ENCODE results near the gene ALG12.

Gene ALG12

DNA sequence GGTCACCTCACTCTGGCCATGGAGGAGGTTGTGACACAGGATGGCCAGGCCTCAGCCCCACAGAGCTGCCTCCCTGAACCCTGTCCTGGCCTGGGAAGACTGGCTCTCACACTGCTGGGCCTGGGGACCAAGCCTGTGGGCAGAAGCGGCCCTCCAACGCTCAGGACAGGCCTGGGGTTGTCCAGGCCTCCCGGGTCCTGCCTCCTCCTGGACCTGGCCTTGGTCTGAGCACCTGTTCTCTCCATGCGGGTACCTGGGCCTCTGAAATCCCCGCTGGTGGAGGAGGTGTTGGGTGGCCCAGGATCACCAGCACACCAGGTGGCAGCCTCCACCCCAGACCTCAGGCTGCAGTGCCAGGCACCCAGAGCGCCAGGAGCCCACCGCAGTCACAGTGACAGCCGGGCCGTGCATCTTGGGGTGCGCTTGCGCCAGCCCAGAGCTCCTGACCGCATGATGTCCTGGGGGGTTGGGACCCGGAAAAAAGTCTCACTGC, 26.2 kb upstream of the ALG12 start:
- Histone ChIP-seq H3K36me3 (ENCODE audit: insufficient read depth) (no peaks in the 10 kb centered on the region), H3K9ac (no peak overlapping the region), H2AFZ (ENCODE audit: low read depth) (no peak overlapping the region), H3K4me1 (ENCODE audit: low read depth, poor library complexity, severe bottlenecking) (peaks cover 6% of the 10 kb centered on the region), H3K4me3 (IDR thresholded peaks at IDR 0.05; ENCODE audit: insufficient read depth, low read depth, low read length) (no peak overlapping the region), H3K27ac (no peak overlapping the region), H3K79me2 (ENCODE audit: insufficient read depth, low read depth) (no peaks in the 10 kb centered on the region), H3K4me2 (no peak overlapping the region), H3K27me3 (ENCODE audit: insufficient read depth, low read depth) (no peaks in the 10 kb centered on the region), H4K20me1 (ENCODE audit: insufficient read depth) (no peaks in the 10 kb centered on the region)
- TF ChIP-seq, protein P1, sequence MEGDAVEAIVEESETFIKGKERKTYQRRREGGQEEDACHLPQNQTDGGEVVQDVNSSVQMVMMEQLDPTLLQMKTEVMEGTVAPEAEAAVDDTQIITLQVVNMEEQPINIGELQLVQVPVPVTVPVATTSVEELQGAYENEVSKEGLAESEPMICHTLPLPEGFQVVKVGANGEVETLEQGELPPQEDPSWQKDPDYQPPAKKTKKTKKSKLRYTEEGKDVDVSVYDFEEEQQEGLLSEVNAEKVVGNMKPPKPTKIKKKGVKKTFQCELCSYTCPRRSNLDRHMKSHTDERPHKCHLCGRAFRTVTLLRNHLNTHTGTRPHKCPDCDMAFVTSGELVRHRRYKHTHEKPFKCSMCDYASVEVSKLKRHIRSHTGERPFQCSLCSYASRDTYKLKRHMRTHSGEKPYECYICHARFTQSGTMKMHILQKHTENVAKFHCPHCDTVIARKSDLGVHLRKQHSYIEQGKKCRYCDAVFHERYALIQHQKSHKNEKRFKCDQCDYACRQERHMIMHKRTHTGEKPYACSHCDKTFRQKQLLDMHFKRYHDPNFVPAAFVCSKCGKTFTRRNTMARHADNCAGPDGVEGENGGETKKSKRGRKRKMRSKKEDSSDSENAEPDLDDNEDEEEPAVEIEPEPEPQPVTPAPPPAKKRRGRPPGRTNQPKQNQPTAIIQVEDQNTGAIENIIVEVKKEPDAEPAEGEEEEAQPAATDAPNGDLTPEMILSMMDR (conservative IDR thresholded peaks at IDR 0.05; ENCODE audit: low read depth, low read length) = no peak

DNA sequence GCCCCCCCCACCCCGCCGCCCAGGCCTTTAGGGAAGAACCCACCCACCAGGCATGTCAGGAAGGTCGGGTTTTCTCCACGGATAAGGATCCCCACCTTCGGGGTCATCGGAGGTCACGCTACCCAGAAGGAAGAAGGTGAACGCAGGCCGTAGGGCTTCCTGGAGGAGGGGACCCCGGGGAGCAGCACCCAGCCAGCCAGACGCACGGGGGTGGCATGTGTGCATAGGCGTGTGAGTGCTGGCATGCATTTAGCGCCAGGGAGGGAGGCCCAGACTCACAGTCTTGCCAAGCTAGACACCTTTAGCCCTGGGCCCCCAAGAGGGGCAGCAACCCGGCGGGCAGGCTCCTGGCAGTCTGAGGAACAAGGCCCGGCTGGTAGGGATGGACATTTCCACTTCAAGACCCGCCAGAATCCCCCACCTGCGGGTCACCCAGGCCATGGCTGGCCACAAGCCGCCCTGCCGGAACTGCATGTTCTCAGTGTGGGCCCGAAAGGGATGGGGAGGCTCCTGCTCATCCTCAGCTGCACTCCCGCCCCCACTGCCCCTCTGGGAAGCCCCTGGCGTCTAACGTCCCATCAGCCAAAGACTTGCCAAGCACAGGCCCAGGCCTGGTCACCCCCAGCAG, 25.6 kb upstream of the ALG12 start:
- H3K9ac ChIP-seq = no peak overlapping the region
- H3K79me2 ChIP-seq (ENCODE audit: insufficient read depth, low read depth) = no peaks in the 10 kb centered on the region
- H3K27ac ChIP-seq = no peak overlapping the region
- H2AFZ ChIP-seq (ENCODE audit: low read depth) = no peak overlapping the region
- no peak overlapping the region for H3K4me2 ChIP-seq
- H3K36me3 ChIP-seq (ENCODE audit: insufficient read depth) = no peaks in the 10 kb centered on the region
- H3K4me3 ChIP-seq (IDR thresholded peaks at IDR 0.05; ENCODE audit: insufficient read depth, low read depth, low read length) = no peak overlapping the region
- no peaks in the 10 kb centered on the region for H4K20me1 ChIP-seq (ENCODE audit: insufficient read depth)
- TF ChIP-seq, protein P1 (conservative IDR thresholded peaks at IDR 0.05; ENCODE audit: low read depth, low read length) = no peak
- peaks cover 6% of the 10 kb centered on the region for H3K4me1 ChIP-seq (ENCODE audit: low read depth, poor library complexity, severe bottlenecking)
- no peaks in the 10 kb centered on the region for H3K27me3 ChIP-seq (ENCODE audit: insufficient read depth, low read depth)

DNA sequence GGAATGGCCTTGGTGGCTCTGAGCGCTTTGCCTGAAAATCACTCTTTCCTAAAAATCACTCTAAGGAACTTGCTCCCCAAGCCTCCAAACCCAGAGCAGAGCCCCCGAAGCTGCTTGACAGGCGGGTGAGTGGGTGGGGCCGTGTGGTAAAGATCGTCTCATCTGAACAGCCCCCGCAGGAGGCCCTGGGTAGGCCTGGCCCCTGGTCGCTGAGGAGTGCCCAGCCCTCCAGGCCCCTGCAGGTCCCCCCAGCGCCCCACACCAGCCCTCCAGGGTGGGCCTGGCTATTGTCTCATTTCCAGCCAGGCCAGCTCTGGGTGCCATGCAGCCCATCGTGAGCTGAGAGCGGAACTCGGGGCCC, 25.1 kb upstream of the ALG12 start:
- Histone ChIP-seq H3K4me3 (IDR thresholded peaks at IDR 0.05; ENCODE audit: insufficient read depth, low read depth, low read length) (no peak overlapping the region), H4K20me1 (ENCODE audit: insufficient read depth) (no peaks in the 10 kb centered on the region), H3K27ac (no peak overlapping the region), H3K79me2 (ENCODE audit: insufficient read depth, low read depth) (no peaks in the 10 kb centered on the region), H3K36me3 (ENCODE audit: insufficient read depth) (no peaks in the 10 kb centered on the region), H3K4me1 (ENCODE audit: low read depth, poor library complexity, severe bottlenecking) (peaks cover 6% of the 10 kb centered on the region), H2AFZ (ENCODE audit: low read depth) (no peak overlapping the region), H3K9ac (no peak overlapping the region), H3K4me2 (no peak overlapping the region), H3K27me3 (ENCODE audit: insufficient read depth, low read depth) (no peaks in the 10 kb centered on the region)
- TF ChIP-seq, protein P1 (conservative IDR thresholded peaks at IDR 0.05; ENCODE audit: low read depth, low read length) = no peak

DNA sequence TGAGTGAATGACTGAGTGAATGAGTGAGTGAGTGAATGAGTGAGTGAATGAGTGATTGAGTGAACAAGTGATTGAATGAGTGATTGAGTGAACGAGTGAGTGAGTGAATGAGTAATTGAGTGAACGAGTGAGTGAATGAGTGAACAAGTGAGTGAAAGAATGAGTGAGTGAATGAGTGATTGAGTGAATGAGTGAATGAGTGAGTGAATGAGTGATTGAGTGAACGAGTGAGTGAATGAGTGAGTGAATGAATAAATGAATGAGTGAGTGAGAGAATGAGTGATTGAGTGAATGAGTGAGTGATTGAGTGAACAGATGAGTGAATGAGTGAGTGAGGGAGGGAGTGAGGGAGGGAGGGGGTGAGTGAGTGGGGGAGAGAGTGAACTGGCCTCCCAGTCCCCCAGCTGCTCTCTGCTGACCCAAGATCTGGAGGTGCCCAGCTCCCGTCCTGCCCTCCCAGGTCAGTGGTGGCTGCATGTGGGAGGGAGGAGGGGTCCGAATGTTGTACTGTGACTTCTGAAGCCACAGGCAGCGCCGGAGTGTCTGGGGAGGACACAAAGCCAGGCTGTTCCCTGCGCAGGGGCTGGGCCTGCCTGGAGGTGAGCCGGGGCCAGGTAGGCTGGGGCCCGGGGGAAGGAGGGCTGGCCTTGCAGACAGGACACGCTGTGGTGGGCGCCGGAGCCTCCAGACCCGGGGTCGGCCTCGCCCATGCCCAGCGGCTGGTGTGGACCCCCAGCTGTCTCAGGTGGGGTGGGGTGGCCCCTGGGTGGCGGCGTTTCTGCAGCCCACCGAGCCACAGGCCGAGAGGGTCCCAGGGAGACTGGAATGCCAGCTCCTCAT, 24.5 kb upstream of the ALG12 start:
- Histone ChIP-seq H4K20me1 (ENCODE audit: insufficient read depth) (no peaks in the 10 kb centered on the region), H3K9ac (no peak overlapping the region), H3K4me3 (IDR thresholded peaks at IDR 0.05; ENCODE audit: insufficient read depth, low read depth, low read length) (no peak overlapping the region), H2AFZ (ENCODE audit: low read depth) (no peak overlapping the region), H3K79me2 (ENCODE audit: insufficient read depth, low read depth) (no peaks in the 10 kb centered on the region), H3K4me1 (ENCODE audit: low read depth, poor library complexity, severe bottlenecking) (peaks cover 6% of the 10 kb centered on the region), H3K27me3 (ENCODE audit: insufficient read depth, low read depth) (no peaks in the 10 kb centered on the region), H3K4me2 (no peak overlapping the region), H3K36me3 (ENCODE audit: insufficient read depth) (no peaks in the 10 kb centered on the region), H3K27ac (no peak overlapping the region)
- TF ChIP-seq, protein P1 (conservative IDR thresholded peaks at IDR 0.05; ENCODE audit: low read depth, low read length) = no peak
